Liver (tissue), 9 donors: ENCODE results near the gene RASD2. TPM values are rescaled to one million over a fixed set of nuclear protein-coding genes. Genes with fewer than 3 reads are reported as not detected.

Experiments used
- DNase-seq: peaks from one replicate; pipeline ENCODE4 v3.0.0-alpha.2; 2017; ENCODE audit warnings: low spot score
- H3K27ac ChIP-seq, 2 donors: one replicate each; pipeline ENCODE4 v1.7.0; 2013; ENCODE audit warnings: inconsistent platforms in 2 of 2, low read length in 2 of 2, control low read depth in 1 of 2, low read depth in 1 of 2, mild to moderate bottlenecking in 1 of 2
- H3K27me3 ChIP-seq, 4 donors: one replicate each; pipeline versions ENCODE4 v1.6.1 to v1.7.0; 2013; ENCODE audit warnings: low read length in 3 of 4, inconsistent platforms in 1 of 4, mild to moderate bottlenecking in 1 of 4, moderate library complexity in 1 of 4; ENCODE audit not compliant: control insufficient read depth in 4 of 4, insufficient read depth in 4 of 4
- H3K36me3 ChIP-seq, 4 donors: one replicate each; pipeline versions ENCODE4 v1.6.1 to v1.7.0; 2013; ENCODE audit warnings: low read length in 3 of 4, mild to moderate bottlenecking in 3 of 4, low read depth in 1 of 4, moderate library complexity in 1 of 4; ENCODE audit not compliant: control insufficient read depth in 4 of 4, insufficient read depth in 3 of 4
- H3K4me1 ChIP-seq, 4 donors: one replicate each; pipeline versions ENCODE4 v1.6.1 to v1.7.0; 2013; ENCODE audit warnings: low read length in 3 of 4, mild to moderate bottlenecking in 3 of 4, moderate library complexity in 1 of 4; ENCODE audit not compliant: control insufficient read depth in 4 of 4, insufficient read depth in 4 of 4
- H3K4me3 ChIP-seq, 3 donors: one replicate each; pipeline versions ENCODE4 v1.6.1 to v1.7.0; 2013; ENCODE audit warnings: low read length in 3 of 3, control low read depth in 1 of 3, low read depth in 1 of 3, mild to moderate bottlenecking in 1 of 3
- H3K9ac ChIP-seq, 2 donors: one replicate each; pipeline ENCODE4 v1.7.0; 2013; ENCODE audit warnings: low read length in 2 of 2, mild to moderate bottlenecking in 2 of 2, moderate library complexity in 2 of 2, control low read depth in 1 of 2, low read depth in 1 of 2
- H3K9me3 ChIP-seq, 4 donors: one replicate each; pipeline versions ENCODE4 v1.6.1 to v1.7.0; 2013; ENCODE audit warnings: low read length in 3 of 4; ENCODE audit not compliant: control insufficient read depth in 4 of 4
- HNF4A ChIP-seq, 2 donors: conservative IDR thresholded peaks; 2 replicates each; pipeline ENCODE4 v1.6.1; 2016; ENCODE audit warnings: antibody characterized with exemption in 2 of 2, mild to moderate bottlenecking in 2 of 2
- HNF4G ChIP-seq: IDR thresholded peaks from 2 replicates; pipeline ENCODE4 v1.6.1; 2016; ENCODE audit warnings: antibody characterized with exemption
- NR2F2 ChIP-seq: IDR thresholded peaks from 2 replicates; pipeline ENCODE4 v1.6.1; 2016; ENCODE audit warnings: antibody characterized with exemption
- RAD21 ChIP-seq, 2 donors: IDR thresholded peaks; 2 replicates each; pipeline ENCODE4 v1.6.1; 2016; ENCODE audit warnings: antibody characterized with exemption in 2 of 2, mild to moderate bottlenecking in 2 of 2
- RXRA ChIP-seq, 2 donors: IDR thresholded peaks; 2 replicates each; pipeline ENCODE4 v1.6.1; 2017 to 2018; ENCODE audit warnings: antibody characterized with exemption in 2 of 2, mild to moderate bottlenecking in 1 of 2
- SP1 ChIP-seq: IDR thresholded peaks from 2 replicates; pipeline ENCODE4 v1.6.1; 2018; ENCODE audit warnings: antibody characterized with exemption, mild to moderate bottlenecking
- TAF1 ChIP-seq: conservative IDR thresholded peaks from 2 replicates; pipeline ENCODE4 v1.6.1; 2016; ENCODE audit warnings: antibody characterized with exemption, mild to moderate bottlenecking
- YY1 ChIP-seq: IDR thresholded peaks from 2 replicates; pipeline ENCODE4 v1.6.1; 2016; ENCODE audit warnings: antibody characterized with exemption, mild to moderate bottlenecking
- WGBS: extraction: QIAGEN DNeasy Blood & Tissue Kit; methylation state at CpG from one replicate; pipeline ENCODE4 v1.1.7; 2013; 5-methylcytosine and 5-hydroxymethylcytosine counted together
- polyA plus RNA-seq, 2 donors: library from polyadenylated mRNA; stranded (reverse) in 1 of 2; unstranded in 1 of 2; fragments of 200-250 nt in 1 of 2; fragments of >200 nt in 1 of 2; fragmentation: Nextera tagmentation in 1 of 2; extraction: Ambion mirVana in 1 of 2; gene quantifications; one replicate each; pipeline versions ENCODE4 v1.2.1 to v1.2.3, GENCODE V29; 2013 to 2015
- total RNA-seq, 2 donors: library from RNA; depleted of rRNA; stranded (reverse); fragments of >200 nt; gene quantifications; one replicate each; pipeline ENCODE4 v1.2.3, GENCODE V29; 2014
- TF ChIP-seq, protein P1 (sequence below): fragments of 150-350 bp; IDR thresholded peaks from 2 replicates; pipeline ENCODE4 v1.5.1; 2017; ENCODE audit warnings: improper control_type of control experiment, low read depth, low read length; ENCODE audit not compliant: missing input control
- TF ChIP-seq, protein P2 (sequence below): IDR thresholded peaks from 2 replicates; pipeline ENCODE4 v1.6.1; 2016; ENCODE audit warnings: antibody characterized with exemption
- TF ChIP-seq, protein P3 (sequence below): IDR thresholded peaks from 2 replicates; pipeline ENCODE4 v1.6.1; 2016; ENCODE audit warnings: antibody characterized with exemption
- TF ChIP-seq, protein P4 (sequence below): IDR thresholded peaks from 2 replicates; pipeline ENCODE4 v1.6.1; 2016; ENCODE audit warnings: antibody characterized with exemption
- donor health status: healthy.
- donor health status: healthy.
- donor health status: healthy.
- donor health status: healthy.
- donor health status: healthy.

Gene RASD2
- total and polyA plus RNA-seq, 4 donors = under 0.01 to 0.05 TPM; not detected in 2

DNA sequence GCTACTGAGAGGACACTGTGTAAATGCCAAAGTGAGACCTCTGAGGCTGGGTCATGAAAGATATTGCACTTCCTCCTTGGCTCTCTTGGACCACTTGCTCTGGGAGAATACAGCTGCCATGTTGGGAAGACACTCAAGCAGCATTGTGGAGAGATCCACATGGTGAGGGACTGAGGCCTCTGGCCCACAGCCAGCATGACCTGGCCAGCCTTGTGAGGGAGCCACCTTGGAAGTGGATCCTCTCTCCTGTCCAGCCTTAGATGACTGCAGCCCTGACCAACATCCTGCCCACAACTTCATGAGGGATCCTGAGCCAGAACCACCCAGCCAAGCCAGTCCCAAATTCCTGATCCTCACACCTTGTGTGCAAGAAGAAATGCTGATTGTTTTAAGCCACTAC, 46.1 kb downstream of the RASD2 start:
- Histone ChIP-seq H3K4me1 (peaks cover 0 to 3% (median 0%) of the 10 kb centered on the region in 4 donors), H3K27me3 (no peaks in the 10 kb centered on the region), H3K36me3 (no peaks in the 10 kb centered on the region), H3K4me3 (no peak overlapping the region), H3K9ac (no peak overlapping the region), H3K9me3 (no peaks in the 10 kb centered on the region), H3K27ac (no peak overlapping the region)
- no peak for DNase-seq
- TF ChIP-seq NR2F2 (no peak), HNF4G (no peak), HNF4A (conservative IDR thresholded peaks at IDR 0.05) (no peak), YY1 (no peak), TAF1 (no peak), SP1 (no peak), RXRA (IDR thresholded peaks at IDR 0.05) (no peak)
- TF ChIP-seq, protein P1, sequence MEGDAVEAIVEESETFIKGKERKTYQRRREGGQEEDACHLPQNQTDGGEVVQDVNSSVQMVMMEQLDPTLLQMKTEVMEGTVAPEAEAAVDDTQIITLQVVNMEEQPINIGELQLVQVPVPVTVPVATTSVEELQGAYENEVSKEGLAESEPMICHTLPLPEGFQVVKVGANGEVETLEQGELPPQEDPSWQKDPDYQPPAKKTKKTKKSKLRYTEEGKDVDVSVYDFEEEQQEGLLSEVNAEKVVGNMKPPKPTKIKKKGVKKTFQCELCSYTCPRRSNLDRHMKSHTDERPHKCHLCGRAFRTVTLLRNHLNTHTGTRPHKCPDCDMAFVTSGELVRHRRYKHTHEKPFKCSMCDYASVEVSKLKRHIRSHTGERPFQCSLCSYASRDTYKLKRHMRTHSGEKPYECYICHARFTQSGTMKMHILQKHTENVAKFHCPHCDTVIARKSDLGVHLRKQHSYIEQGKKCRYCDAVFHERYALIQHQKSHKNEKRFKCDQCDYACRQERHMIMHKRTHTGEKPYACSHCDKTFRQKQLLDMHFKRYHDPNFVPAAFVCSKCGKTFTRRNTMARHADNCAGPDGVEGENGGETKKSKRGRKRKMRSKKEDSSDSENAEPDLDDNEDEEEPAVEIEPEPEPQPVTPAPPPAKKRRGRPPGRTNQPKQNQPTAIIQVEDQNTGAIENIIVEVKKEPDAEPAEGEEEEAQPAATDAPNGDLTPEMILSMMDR = no peak
- TF ChIP-seq, protein P2, sequence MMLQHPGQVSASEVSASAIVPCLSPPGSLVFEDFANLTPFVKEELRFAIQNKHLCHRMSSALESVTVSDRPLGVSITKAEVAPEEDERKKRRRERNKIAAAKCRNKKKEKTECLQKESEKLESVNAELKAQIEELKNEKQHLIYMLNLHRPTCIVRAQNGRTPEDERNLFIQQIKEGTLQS = no peak
- TF ChIP-seq, protein P3, sequence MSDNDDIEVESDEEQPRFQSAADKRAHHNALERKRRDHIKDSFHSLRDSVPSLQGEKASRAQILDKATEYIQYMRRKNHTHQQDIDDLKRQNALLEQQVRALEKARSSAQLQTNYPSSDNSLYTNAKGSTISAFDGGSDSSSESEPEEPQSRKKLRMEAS = no peak

DNA sequence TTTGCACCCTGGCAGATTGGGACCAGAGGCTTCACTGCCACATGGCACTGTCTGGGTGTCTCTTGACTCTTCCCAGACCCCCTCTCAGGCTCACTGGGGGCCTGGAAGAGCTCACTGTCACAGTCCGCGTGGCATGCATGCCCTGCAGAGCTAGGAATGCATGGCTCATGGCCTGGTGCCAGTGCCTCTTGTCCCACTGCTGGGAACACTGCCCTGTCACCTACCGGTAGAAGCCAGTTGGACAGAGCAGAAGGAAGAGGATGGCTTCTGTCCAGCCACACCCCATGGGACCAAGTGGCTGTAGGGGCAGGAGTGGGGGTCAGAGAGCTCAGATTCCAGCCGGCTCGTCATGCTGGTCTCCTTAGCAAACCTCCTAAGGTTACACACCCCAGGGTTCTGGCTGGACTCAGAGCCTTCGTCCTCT, 46.8 kb downstream of the RASD2 start:
- 57% methylated on average over 6 of the region's 6 CpGs for WGBS
- Histone ChIP-seq H3K9me3 (no peaks in the 10 kb centered on the region), H3K4me1 (peaks cover 0 to 3% (median 0%) of the 10 kb centered on the region in 4 donors), H3K9ac (no peak overlapping the region), H3K36me3 (no peaks in the 10 kb centered on the region), H3K27me3 (no peaks in the 10 kb centered on the region), H3K27ac (no peak overlapping the region), H3K4me3 (no peak overlapping the region)
- TF ChIP-seq RAD21 (IDR thresholded peaks at IDR 0.05) (no peak), RXRA (IDR thresholded peaks at IDR 0.05) (no peak), TAF1 (no peak), NR2F2 (peak; percentile 70), YY1 (no peak)
- TF ChIP-seq, protein P4, sequence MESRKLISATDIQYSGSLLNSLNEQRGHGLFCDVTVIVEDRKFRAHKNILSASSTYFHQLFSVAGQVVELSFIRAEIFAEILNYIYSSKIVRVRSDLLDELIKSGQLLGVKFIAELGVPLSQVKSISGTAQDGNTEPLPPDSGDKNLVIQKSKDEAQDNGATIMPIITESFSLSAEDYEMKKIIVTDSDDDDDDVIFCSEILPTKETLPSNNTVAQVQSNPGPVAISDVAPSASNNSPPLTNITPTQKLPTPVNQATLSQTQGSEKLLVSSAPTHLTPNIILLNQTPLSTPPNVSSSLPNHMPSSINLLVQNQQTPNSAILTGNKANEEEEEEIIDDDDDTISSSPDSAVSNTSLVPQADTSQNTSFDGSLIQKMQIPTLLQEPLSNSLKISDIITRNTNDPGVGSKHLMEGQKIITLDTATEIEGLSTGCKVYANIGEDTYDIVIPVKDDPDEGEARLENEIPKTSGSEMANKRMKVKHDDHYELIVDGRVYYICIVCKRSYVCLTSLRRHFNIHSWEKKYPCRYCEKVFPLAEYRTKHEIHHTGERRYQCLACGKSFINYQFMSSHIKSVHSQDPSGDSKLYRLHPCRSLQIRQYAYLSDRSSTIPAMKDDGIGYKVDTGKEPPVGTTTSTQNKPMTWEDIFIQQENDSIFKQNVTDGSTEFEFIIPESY = no peak
- no peak for DNase-seq

DNA sequence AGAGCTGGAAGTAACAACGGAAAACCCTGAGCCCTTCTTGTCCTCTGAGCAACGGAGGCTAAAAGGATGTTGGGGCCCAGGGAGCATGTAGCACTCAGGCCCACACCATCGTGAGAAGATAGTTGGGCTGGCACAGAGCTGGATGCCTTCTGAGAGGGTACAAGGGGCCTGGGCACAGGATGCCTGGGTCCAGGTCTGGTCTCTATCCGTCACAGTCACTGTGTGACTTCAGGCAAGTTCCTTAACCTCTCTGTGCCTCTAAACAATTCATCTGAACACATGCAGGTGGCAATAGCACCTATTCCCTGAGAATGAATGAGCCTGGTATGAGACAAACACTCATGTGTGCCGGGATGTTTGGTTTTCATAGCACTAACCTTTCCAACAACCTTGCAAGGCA, 47.3 kb downstream of the RASD2 start:
- Histone ChIP-seq H3K36me3 (no peaks in the 10 kb centered on the region), H3K4me3 (no peak overlapping the region), H3K9ac (no peak overlapping the region), H3K27ac (no peak overlapping the region), H3K27me3 (no peaks in the 10 kb centered on the region), H3K9me3 (no peaks in the 10 kb centered on the region), H3K4me1 (peaks cover 0 to 3% (median 0%) of the 10 kb centered on the region in 4 donors)
- WGBS = 84% methylated on average over 5 of the region's 5 CpGs
- no peak for TF ChIP-seq HNF4A (conservative IDR thresholded peaks at IDR 0.05)
- DNase-seq = no peak
